HepG2 (cell line): ENCODE data around the gene SLC6A8. TPM values are rescaled to one million over a fixed set of nuclear protein-coding genes. Genes with fewer than 3 reads are reported as not detected.
"Not testable (repeated sequence)": the region's sequence is repeated elsewhere in the genome, so short reads cannot be mapped to it uniquely, and the experiment has no call there.

Experiments
- ATAC-seq: fragments of 200-7000 bp; cut with Tn5 transposase; 3 replicates; pipeline ENCODE4 v1.9.1; 2020; ENCODE audit warnings: mild to moderate bottlenecking, moderate library complexity
- BruUV-seq: library from RNA; stranded (reverse); fragments of 400-500 nt; replicated peaks from 2 replicates; lab custom pipeline; 2021; lab: Mats Ljungman, UMichigan
- CTCF ChIA-PET: fragments of 300-600 bp; formaldehyde crosslinking; extraction: SDS; loops from one replicate; lab custom pipeline; 2021; ENCODE audit warnings: low total read pairs, inconsistent platforms, low intra/inter-chr PET ratio; lab: Yijun Ruan, JAX
- POLR2A ChIA-PET: fragments of 350-600 bp; sonication (Branson Sonifier 250); formaldehyde crosslinking; loops from one replicate; lab custom pipeline; 2020; ENCODE audit warnings: antibody characterized with exemption, inconsistent platforms; lab: Yijun Ruan, JAX
- DNase-seq: peaks from one replicate; pipeline ENCODE4 v3.0.0-alpha.2; 2015; ENCODE audit warnings: low spot score
- FAIRE-seq: peaks from 3 replicates; lab custom pipeline; 2011; peaks lifted over from hg19 to GRCh38; lab: Jason Lieb, UNC
- H2AFZ ChIP-seq: one replicate; pipeline ENCODE4 v1.6.1; 2011; ENCODE audit warnings: low read length, inconsistent platforms
- H3K27ac ChIP-seq: fragments of 300-600 bp; 3 replicates; pipeline ENCODE4 v1.8.0; 2011; ENCODE audit warnings: mixed run types, mild to moderate bottlenecking, mixed read lengths, low read length, inconsistent platforms; ENCODE audit not compliant: insufficient read depth; ENCODE audit errors: extremely low read length
- H3K27me3 ChIP-seq, 2 experiments: fragments of 200-600 bp in 1 of 2; 2 replicates in 1 of 2; 3 replicates in 1 of 2; pipeline versions ENCODE4 v1.6.0 to v1.8.0; 2011; ENCODE audit warnings: low read length in 2 of 2, mild to moderate bottlenecking in 2 of 2, moderate library complexity in 2 of 2, inconsistent platforms in 1 of 2; ENCODE audit not compliant: insufficient read depth in 2 of 2, control insufficient read depth in 1 of 2
- H3K36me3 ChIP-seq, 2 experiments: fragments of 200-600 bp in 1 of 2; replicated peaks in 1 of 2; 2 replicates in 1 of 2; 3 replicates in 1 of 2; pipeline versions ENCODE4 v1.5.1 to v1.8.0; 2011; ENCODE audit warnings: low read length in 2 of 2, inconsistent platforms in 1 of 2; ENCODE audit not compliant: insufficient read depth in 2 of 2, control insufficient read depth in 1 of 2
- H3K4me1 ChIP-seq: 2 replicates; pipeline ENCODE4 v1.5.1; 2012; ENCODE audit warnings: low read length, inconsistent platforms; ENCODE audit not compliant: insufficient read depth
- H3K4me2 ChIP-seq: 2 replicates; pipeline ENCODE4 v1.6.0; 2011; ENCODE audit warnings: low read depth, low read length, inconsistent platforms
- H3K4me3 ChIP-seq, 3 experiments: fragments of 200-600 bp in 1 of 3; sonication (generic), shearing (Covaris generic) in 1 of 3; replicated peaks in 1 of 3; 2 replicates each; pipeline ENCODE4 v1.5.1; 2011 to 2016; ENCODE audit warnings: low read length in 3 of 3, inconsistent platforms in 2 of 3, low read depth in 2 of 3, mild to moderate bottlenecking in 2 of 3, control low read depth in 1 of 3, mixed read lengths in 1 of 3; ENCODE audit not compliant: insufficient read depth in 1 of 3
- H3K79me2 ChIP-seq: one replicate; pipeline ENCODE4 v1.6.1; 2011; ENCODE audit warnings: low read length, inconsistent platforms; ENCODE audit not compliant: insufficient read depth
- H3K9ac ChIP-seq: 2 replicates; pipeline ENCODE4 v1.6.0; 2011; ENCODE audit warnings: mild to moderate bottlenecking, low read depth, low read length, inconsistent platforms; ENCODE audit not compliant: insufficient read depth
- H3K9me3 ChIP-seq: 2 replicates; pipeline ENCODE4 v1.5.1; 2012; ENCODE audit warnings: mild to moderate bottlenecking, low read length
- H4K20me1 ChIP-seq: 2 replicates; pipeline ENCODE4 v1.6.0; 2011; ENCODE audit warnings: inconsistent platforms, mild to moderate bottlenecking, low read length, moderate library complexity; ENCODE audit not compliant: insufficient read depth
- AGO1 ChIP-seq: fragments of 200-400 bp; formaldehyde crosslinking; IDR thresholded peaks from 2 replicates; pipeline ENCODE4 v1.6.1; 2017; ENCODE audit warnings: mild to moderate bottlenecking, low read depth, low read length, moderate library complexity; ENCODE audit not compliant: poor library complexity, severe bottlenecking
- AGO2 ChIP-seq: fragments of 200-400 bp; formaldehyde crosslinking; optimal IDR thresholded peaks from 2 replicates; pipeline ENCODE3; 2017; ENCODE audit warnings: mild to moderate bottlenecking, low read depth, low read length, moderate library complexity
- AKAP8 ChIP-seq: sonication (generic); formaldehyde crosslinking; IDR thresholded peaks from 2 replicates; pipeline ENCODE4 v1.5.1; 2020; ENCODE audit warnings: mild to moderate bottlenecking, missing genetic modification reagents
- LCORL ChIP-seq, 2 experiments: fragments of 450-650 bp in 1 of 2; sonication (generic) in 1 of 2; formaldehyde crosslinking in 1 of 2; IDR thresholded peaks; 2 replicates each; pipeline versions ENCODE4 v1.5.0 to v1.6.1; 2017 to 2020; ENCODE audit warnings: antibody characterized with exemption in 1 of 2, missing genetic modification reagents in 1 of 2
- MBD4 ChIP-seq: IDR thresholded peaks from 2 replicates; pipeline ENCODE4 v1.6.1; 2012; ENCODE audit warnings: low read length, inconsistent platforms, borderline replicate concordance
- POLR2G ChIP-seq: fragments of 200-400 bp; formaldehyde crosslinking; IDR thresholded peaks from 2 replicates; pipeline ENCODE4 v1.6.1; 2018; ENCODE audit warnings: mild to moderate bottlenecking, low read depth, low read length, moderate library complexity
- RBFOX2 ChIP-seq: fragments of 200-400 bp; formaldehyde crosslinking; IDR thresholded peaks from 2 replicates; pipeline ENCODE4 v1.6.1; 2017; ENCODE audit warnings: low read depth, mild to moderate bottlenecking, low read length
- RBM22 ChIP-seq: fragments of 200-400 bp; formaldehyde crosslinking; optimal IDR thresholded peaks from 2 replicates; pipeline ENCODE3; 2017; ENCODE audit warnings: mild to moderate bottlenecking, low read length, moderate library complexity
- ZBTB38 ChIP-seq: sonication (generic); formaldehyde crosslinking; IDR thresholded peaks from 2 replicates; pipeline ENCODE4 v1.5.1; 2020; ENCODE audit warnings: mild to moderate bottlenecking, missing genetic modification reagents
- ZNF263 ChIP-seq: sonication (generic); formaldehyde crosslinking; IDR thresholded peaks from 2 replicates; pipeline ENCODE4 v1.4.0; 2020; ENCODE audit warnings: missing genetic modification reagents
- ZNF431 ChIP-seq: sonication (generic); formaldehyde crosslinking; IDR thresholded peaks from 2 replicates; pipeline ENCODE4 v1.9.0; 2022; ENCODE audit warnings: missing genetic modification reagents, low read depth, mild to moderate bottlenecking, borderline replicate concordance
- ZNF687 ChIP-seq: sonication (generic); formaldehyde crosslinking; IDR thresholded peaks from 2 replicates; pipeline ENCODE4 v1.5.1; 2020; ENCODE audit warnings: mild to moderate bottlenecking, missing genetic modification reagents, moderate library complexity
- WGBS: methylation state at CpG from one replicate; pipeline ENCODE4 v1.1.6; 2017; ENCODE audit warnings: low lambda C conversion rate; 5-methylcytosine and 5-hydroxymethylcytosine counted together
- in situ Hi-C: cut with HindIII; loops from 2 replicates; pipeline ENCODE4 v1.10.0; 2017; ENCODE audit warnings: low pct_unique_long_range_greater_than_20kb; ENCODE audit not compliant: extremely low pct_ligation_motif_present
- intact Hi-C: fragments of 100-400 bp; cut with micrococcal nuclease; formaldehyde crosslinking; loops from one replicate; pipeline ENCODE4 v1.10.0; 2022; ENCODE audit not compliant: unreplicated experiment
- polyA plus RNA-seq, 8 experiments: library from polyadenylated mRNA; depleted of rRNA in 3 of 8; stranded (reverse) in 7 of 8; unstranded in 1 of 8; fragments of >200 nt; fragmentation: Illumina TruSeq in 4 of 8; extraction: Trizol in 4 of 8; gene quantifications; 2 replicates each; pipeline versions ENCODE4 v1.2.1 to v1.2.3, GENCODE V29; 2011 to 2016; ENCODE audit warnings: low read depth in 4 of 8, missing spikeins in 1 of 8, mixed read lengths in 1 of 8; ENCODE audit not compliant: insufficient read depth in 1 of 8
- total RNA-seq, 5 experiments: library from RNA; depleted of rRNA; stranded (reverse); fragments of >200 nt; fragmentation: Illumina TruSeq; extraction: Trizol; gene quantifications; 2 replicates each; pipeline ENCODE4 v1.2.3, GENCODE V29; 2016; ENCODE audit warnings: low read depth in 1 of 5

The SLC6A8 gene
- total and polyA plus RNA-seq, 2 of the 13 experiments (the other 11 are each of a cell fraction or from before 2014, with no cell fraction given), result 13.9 to 176 TPM

GRCh38 chrX:153696538-153696937, 8.8 kb downstream of the SLC6A8 start:
- H3K4me3 ChIP-seq; H3K9ac ChIP-seq; H3K79me2 ChIP-seq; H3K36me3 ChIP-seq; H2AFZ ChIP-seq; H3K27ac ChIP-seq; H3K27me3 ChIP-seq; CTCF ChIA-PET; H3K4me2 ChIP-seq; in situ Hi-C loops; BruUV-seq; DNase-seq; ATAC-seq; FAIRE-seq; intact Hi-C loops; H3K9me3 ChIP-seq; TF ChIP-seq LCORL (IDR thresholded peaks at IDR 0.05): not testable (repeated sequence)
- POLR2A ChIA-PET, result interaction anchor here (1.3 kb wide), 1 partner anchor 13 kb away, joined by 4 read pairs; no protein-coding TSS in a partner anchor
- Histone ChIP-seq H4K20me1 (peaks cover 13% of the 10 kb centered on the region; the same call in 1 of the 2 replicates), H3K4me1 (peaks cover 21% of the 10 kb centered on the region)
- 93% methylated on average over 2 of the region's 10 CpGs for WGBS
- TF ChIP-seq RBFOX2 (peak; percentile 62; the same call in 1 of the 2 replicates), LCORL (CRISPR knock-in tag; IDR thresholded peaks at IDR 0.05) (0 out of 2 replicates have a peak, but pooled peaks have one; percentile 8), AGO1 (peak; percentile 20)

GRCh38 chrX:153696986-153697722, 9.4 kb downstream of the SLC6A8 start:
- POLR2A ChIA-PET; H3K79me2 ChIP-seq; H2AFZ ChIP-seq; H3K9me3 ChIP-seq; in situ Hi-C loops; FAIRE-seq; H3K9ac ChIP-seq; H3K27ac ChIP-seq; CTCF ChIA-PET; H3K4me2 ChIP-seq; H3K27me3 ChIP-seq; BruUV-seq; intact Hi-C loops; DNase-seq; H3K4me3 ChIP-seq; ATAC-seq; H3K36me3 ChIP-seq; TF ChIP-seq LCORL (IDR thresholded peaks at IDR 0.05): not testable (repeated sequence)
- 96% methylated on average over 15 of the region's 16 CpGs for WGBS
- H3K4me1 ChIP-seq, result peaks cover 15% of the 10 kb centered on the region
- peaks cover 12% of the 10 kb centered on the region; the same call in 1 of the 2 replicates for H4K20me1 ChIP-seq
- peak; percentile 31; the same call in 1 of the 2 replicates for TF ChIP-seq ZNF431 (CRISPR knock-in tag)
- peak; percentile 42 for TF ChIP-seq RBM22
- peak; percentile 26; the same call in 1 of the 2 replicates for TF ChIP-seq MBD4
- peak; percentile 91 for TF ChIP-seq AKAP8 (CRISPR knock-in tag)
- peak; percentile 75; the same call in 1 of the 2 replicates for TF ChIP-seq ZBTB38
- TF ChIP-seq POLR2G, result peak; percentile 41
- TF ChIP-seq AGO1, result peak; percentile 18
- peak; percentile 50 for TF ChIP-seq AGO2
- peak; percentile 47; the same call in 1 of the 2 replicates for TF ChIP-seq ZNF263 (CRISPR knock-in tag)
- TF ChIP-seq ZNF687 (CRISPR knock-in tag), result peak; percentile 34
- TF ChIP-seq LCORL (CRISPR knock-in tag; IDR thresholded peaks at IDR 0.05), result 0 out of 2 replicates have a peak, but pooled peaks have one; percentile 4
